Smooth muscle cell (in vitro differentiated cells): ENCODE results near the gene RIPPLY3. TPM values are rescaled to one million over a fixed set of nuclear protein-coding genes. Genes with fewer than 3 reads are reported as not detected.
A peak's percentile ranks its signal among the peaks of the same experiment; 100 is the strongest.

Experiments used
- DNase-seq: peaks from one replicate; lab custom pipeline; 2025; ENCODE audit not compliant: unreplicated experiment; lab: John Stamatoyannopoulos, UW
- H2AFZ ChIP-seq: fragments of 200-600 bp; sonication (generic); 2 replicates; pipeline ENCODE4 v1.6.0; 2016; ENCODE audit warnings: antibody characterized with exemption, low read depth, mild to moderate bottlenecking
- H3F3A ChIP-seq: fragments of 200-600 bp; sonication (generic); 2 replicates; pipeline ENCODE4 v1.6.0; 2017; ENCODE audit warnings: antibody characterized with exemption, low read depth
- H3K27ac ChIP-seq: fragments of 200-600 bp; sonication (generic); 2 replicates; pipeline ENCODE4 v1.5.1; 2016; ENCODE audit warnings: low read depth, mild to moderate bottlenecking
- H3K27me3 ChIP-seq: fragments of 200-600 bp; sonication (generic); 2 replicates; pipeline ENCODE4 v1.6.1; 2016; ENCODE audit warnings: low read depth, mild to moderate bottlenecking
- H3K36me3 ChIP-seq: fragments of 200-600 bp; sonication (generic); 2 replicates; pipeline ENCODE4 v1.5.1; 2016; ENCODE audit warnings: low read depth
- H3K4me1 ChIP-seq: fragments of 200-600 bp; sonication (generic); 2 replicates; pipeline ENCODE4 v1.5.1; 2016; ENCODE audit warnings: low read depth
- H3K4me2 ChIP-seq: fragments of 200-600 bp; sonication (generic); 2 replicates; pipeline ENCODE4 v1.6.0; 2016; ENCODE audit warnings: mild to moderate bottlenecking
- H3K4me3 ChIP-seq: fragments of 200-600 bp; sonication (generic); 2 replicates; pipeline ENCODE4 v1.5.1; 2016; ENCODE audit warnings: mild to moderate bottlenecking
- H3K79me2 ChIP-seq: fragments of 200-600 bp; sonication (generic); 2 replicates; pipeline ENCODE4 v1.6.0; 2016; ENCODE audit warnings: low read depth, mild to moderate bottlenecking
- H3K9ac ChIP-seq: fragments of 200-600 bp; sonication (generic); 2 replicates; pipeline ENCODE4 v1.6.0; 2016; ENCODE audit warnings: low read depth
- H3K9me3 ChIP-seq: fragments of 200-600 bp; sonication (generic); replicated peaks from 2 replicates; pipeline ENCODE4 v1.5.1; 2016; ENCODE audit warnings: low read depth
- H4K20me1 ChIP-seq: fragments of 200-600 bp; sonication (generic); 2 replicates; pipeline ENCODE4 v1.6.0; 2016; ENCODE audit warnings: low read depth
- WGBS: methylation state at CpG from one replicate; pipeline ENCODE4 v1.1.7; 2016; ENCODE audit warnings: low lambda C conversion rate; 5-methylcytosine and 5-hydroxymethylcytosine counted together
- polyA plus RNA-seq: library from polyadenylated mRNA; unstranded; fragments of >200 nt; fragmentation: Nextera tagmentation; extraction: Ambion mirVana; gene quantifications from 2 replicates; pipeline ENCODE4 v1.2.1, GENCODE V29; 2016
- total RNA-seq: library from RNA; depleted of rRNA; stranded (reverse); fragments of >200 nt; gene quantifications from 2 replicates; pipeline ENCODE4 v1.2.3, GENCODE V29; 2014
- TF ChIP-seq, protein P1 (sequence below): fragments of 200-600 bp; sonication (generic); IDR thresholded peaks from 2 replicates; pipeline ENCODE4 v1.5.1; 2017; ENCODE audit warnings: borderline replicate concordance, mild to moderate bottlenecking, antibody characterized with exemption; ENCODE audit not compliant: insufficient read depth, poor library complexity, severe bottlenecking

The RIPPLY3 gene
- total and polyA plus RNA-seq, 2 experiments from 2014 or later = not detected

DNA sequence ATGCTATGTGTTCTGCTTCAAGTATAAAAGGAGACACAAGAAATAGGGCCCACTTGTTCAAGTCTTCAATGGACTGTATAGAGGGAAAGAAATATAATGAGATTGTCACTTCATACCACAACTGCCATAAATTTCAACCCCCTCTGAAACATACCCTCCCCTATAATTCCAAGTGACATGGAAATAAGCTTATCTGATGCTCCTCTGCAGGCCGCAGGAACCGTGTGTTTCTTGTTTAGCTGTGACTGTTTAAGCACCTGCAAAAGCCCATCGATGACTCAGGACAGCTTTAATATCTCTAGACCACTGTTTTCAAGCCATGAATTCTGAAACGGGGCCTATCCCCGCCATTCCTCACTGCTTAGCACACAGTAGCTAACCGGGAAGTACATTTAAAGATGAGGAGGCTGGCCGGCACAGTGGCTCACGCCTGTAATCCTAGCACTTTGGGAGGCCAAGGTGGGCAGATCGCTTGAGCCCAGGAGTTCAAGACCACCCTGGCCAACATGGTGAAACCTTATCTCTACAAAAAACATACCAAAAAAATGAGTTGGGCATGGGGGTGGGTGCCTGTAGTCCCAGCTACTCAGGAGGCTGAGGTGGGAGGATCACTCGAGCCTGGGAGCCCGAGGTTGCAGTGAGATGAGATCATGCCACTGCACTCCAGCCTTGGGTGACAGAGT is 44.3 kb upstream of the RIPPLY3 start:
- Histone ChIP-seq H4K20me1 (no peaks in the 10 kb centered on the region), H3K4me1 (peaks cover 1% of the 10 kb centered on the region), H3K36me3 (no peaks in the 10 kb centered on the region), H2AFZ (no peak overlapping the region), H3K27me3 (no peaks in the 10 kb centered on the region), H3K9me3 (no peaks in the 10 kb centered on the region), H3K9ac (no peak overlapping the region), H3K79me2 (no peaks in the 10 kb centered on the region), H3F3A (peaks cover 3% of the 10 kb centered on the region), H3K4me2 (no peak overlapping the region), H3K4me3 (no peak overlapping the region), H3K27ac (no peak overlapping the region)
- 83% methylated on average over 11 of the region's 11 CpGs for WGBS
- TF ChIP-seq, protein P1, sequence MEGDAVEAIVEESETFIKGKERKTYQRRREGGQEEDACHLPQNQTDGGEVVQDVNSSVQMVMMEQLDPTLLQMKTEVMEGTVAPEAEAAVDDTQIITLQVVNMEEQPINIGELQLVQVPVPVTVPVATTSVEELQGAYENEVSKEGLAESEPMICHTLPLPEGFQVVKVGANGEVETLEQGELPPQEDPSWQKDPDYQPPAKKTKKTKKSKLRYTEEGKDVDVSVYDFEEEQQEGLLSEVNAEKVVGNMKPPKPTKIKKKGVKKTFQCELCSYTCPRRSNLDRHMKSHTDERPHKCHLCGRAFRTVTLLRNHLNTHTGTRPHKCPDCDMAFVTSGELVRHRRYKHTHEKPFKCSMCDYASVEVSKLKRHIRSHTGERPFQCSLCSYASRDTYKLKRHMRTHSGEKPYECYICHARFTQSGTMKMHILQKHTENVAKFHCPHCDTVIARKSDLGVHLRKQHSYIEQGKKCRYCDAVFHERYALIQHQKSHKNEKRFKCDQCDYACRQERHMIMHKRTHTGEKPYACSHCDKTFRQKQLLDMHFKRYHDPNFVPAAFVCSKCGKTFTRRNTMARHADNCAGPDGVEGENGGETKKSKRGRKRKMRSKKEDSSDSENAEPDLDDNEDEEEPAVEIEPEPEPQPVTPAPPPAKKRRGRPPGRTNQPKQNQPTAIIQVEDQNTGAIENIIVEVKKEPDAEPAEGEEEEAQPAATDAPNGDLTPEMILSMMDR = no peak
- no peak for DNase-seq

- Histone ChIP-seq H3K36me3 (no peaks in the 10 kb centered on the region), H3K79me2 (no peaks in the 10 kb centered on the region), H3K4me1 (peaks cover 2% of the 10 kb centered on the region), H3K27me3 (no peaks in the 10 kb centered on the region), H3K9me3 (no peaks in the 10 kb centered on the region), H3K4me3 (no peak overlapping the region), H3K9ac (no peak overlapping the region), H3K27ac (no peak overlapping the region), H3F3A (peaks cover 6% of the 10 kb centered on the region), H3K4me2 (no peak overlapping the region), H4K20me1 (no peaks in the 10 kb centered on the region), H2AFZ (no peak overlapping the region)
- TF ChIP-seq, protein P1 = no peak
- 96% methylated on average over 4 of the region's 4 CpGs for WGBS
- no peak for DNase-seq
Observed at GRCh38 chr21:36964398-36964797, 42.1 kb upstream of the RIPPLY3 start.

DNA sequence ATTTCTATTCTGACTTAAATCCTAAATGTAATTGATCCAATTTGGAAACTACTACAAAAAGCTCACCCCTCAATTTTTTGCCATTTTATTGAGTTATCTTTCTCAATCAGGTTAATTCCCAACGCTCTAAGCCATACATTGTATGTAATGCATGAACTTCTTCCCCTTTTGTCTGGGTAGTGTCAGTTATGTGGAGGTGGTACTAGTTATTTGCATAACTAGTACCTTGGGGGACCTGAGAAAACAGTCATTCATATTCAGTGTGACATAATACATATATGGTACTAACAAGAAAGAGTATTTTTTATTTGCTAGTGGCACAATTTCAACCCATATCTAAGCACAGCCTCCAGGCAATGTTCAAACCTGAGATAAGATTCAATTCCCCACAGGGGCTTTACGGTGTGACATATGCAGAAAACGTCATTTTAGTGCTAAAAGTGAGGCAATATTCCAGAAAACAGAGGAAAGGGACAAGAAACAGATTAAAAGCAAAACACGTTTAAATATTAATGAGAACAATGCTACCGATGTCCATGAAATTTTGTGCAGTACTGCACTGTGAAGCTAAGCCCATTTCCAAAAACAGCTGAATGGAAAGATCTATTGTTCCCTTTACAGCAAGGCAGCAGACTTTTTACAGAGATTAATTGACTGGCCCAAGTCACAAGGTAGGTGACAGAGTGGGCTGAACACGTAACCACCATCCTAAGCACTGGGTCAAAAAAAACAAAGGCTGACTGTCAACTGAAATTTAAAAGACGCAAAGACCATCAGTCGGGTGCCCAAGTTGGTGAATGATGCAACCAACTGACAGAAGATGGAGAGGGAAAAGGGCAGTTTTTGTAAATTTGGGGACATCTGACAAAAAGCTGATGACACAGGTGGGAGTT is 41.4 kb upstream of the RIPPLY3 start:
- peak overlapping the region; percentile 78 for H3K4me3 ChIP-seq
- H3K4me1 ChIP-seq = peaks cover 2% of the 10 kb centered on the region
- WGBS = 83% methylated on average over 8 of the region's 8 CpGs

More for the DNA sequence above, 41.4 kb upstream of the RIPPLY3 start:
- Histone ChIP-seq H3K4me2 (peak overlapping the region; percentile 97), H3K27me3 (no peaks in the 10 kb centered on the region), H4K20me1 (no peaks in the 10 kb centered on the region), H3F3A (peaks cover 6% of the 10 kb centered on the region), H3K27ac (no peak overlapping the region), H3K36me3 (no peaks in the 10 kb centered on the region), H3K9me3 (no peaks in the 10 kb centered on the region), H2AFZ (no peak overlapping the region), H3K9ac (no peak overlapping the region), H3K79me2 (no peaks in the 10 kb centered on the region)
- TF ChIP-seq, protein P1 = no peak
- no peak for DNase-seq
